ENCODE measurements around the gene THBS3. TPM values are rescaled to one million over a fixed set of nuclear protein-coding genes. Genes with fewer than 3 reads are reported as not detected.

Gene THBS3
- polyA plus RNA-seq, 1 donor from 2014 or later = 99.6 TPM

- Histone ChIP-seq H3K4me2 (ENCODE audit: low read length) (peak overlapping the region; percentile 74), H3K9me2 (ENCODE audit: insufficient read depth, low read length) (no peaks in the 10 kb centered on the region), H3K79me2 (replicated peaks; ENCODE audit: insufficient read depth, low read length) (no peaks in the 10 kb centered on the region), H3K27me3 (ENCODE audit: insufficient read depth, low read depth, low read length) (no peaks in the 10 kb centered on the region), H3K36me3 (ENCODE audit: insufficient read depth, low read length) (no peaks in the 10 kb centered on the region), H3K4me3 (ENCODE audit: low read length) (peak overlapping the region; percentile 65), H4K20me1 (ENCODE audit: insufficient read depth) (no peaks in the 10 kb centered on the region), H3K27ac (ENCODE audit: low read length) (peak overlapping the region; percentile 89), H3K9me3 (ENCODE audit: low read length) (no peaks in the 10 kb centered on the region), H3F3A (ENCODE audit: insufficient read depth, low read length, poor library complexity, severe bottlenecking) (no peaks in the 10 kb centered on the region), H3K9ac (ENCODE audit: low read length) (peak overlapping the region; percentile 74), H2AFZ (ENCODE audit: low read depth, low read length) (peak overlapping the region; percentile 84)
- TF ChIP-seq SMC3 (conservative IDR thresholded peaks at IDR 0.05; ENCODE audit: poor library complexity) (peak; percentile 56), EP300 (conservative IDR thresholded peaks at IDR 0.05; ENCODE audit: poor library complexity, severe bottlenecking) (peak; percentile 92), MXI1 (conservative IDR thresholded peaks at IDR 0.05; ENCODE audit: poor library complexity, severe bottlenecking) (peak; percentile 67), TAF1 (IDR thresholded peaks at IDR 0.05; ENCODE audit: low read depth) (peak; percentile 90), EZH2 (IDR thresholded peaks at IDR 0.05; ENCODE audit: borderline replicate concordance, insufficient read depth, low read length, poor library complexity, severe bottlenecking) (no peak), RAD21 (conservative IDR thresholded peaks at IDR 0.05) (peak; percentile 40), REST (IDR thresholded peaks at IDR 0.05; ENCODE audit: borderline replicate concordance) (peak; percentile 82), CTCF (IDR thresholded peaks at IDR 0.05; ENCODE audit: poor library complexity, severe bottlenecking) (peak; percentile 69), POLR2AphosphoS5 (IDR thresholded peaks at IDR 0.05) (peak; percentile 91)
Measured at GRCh38 chr1:155244368-155245162, 36.9 kb upstream of the THBS3 start.

GRCh38 chr1:155242805-155243358 lies 35.2 kb upstream of the THBS3 start:
- Histone ChIP-seq H3K4me3 (ENCODE audit: low read length) (no peak overlapping the region), H2AFZ (ENCODE audit: low read depth, low read length) (no peak overlapping the region), H3K9ac (ENCODE audit: low read length) (no peak overlapping the region)

More at GRCh38 chr1:155242805-155243358, 35.2 kb upstream of the THBS3 start:
- Histone ChIP-seq H4K20me1 (ENCODE audit: insufficient read depth) (no peaks in the 10 kb centered on the region), H3K79me2 (replicated peaks; ENCODE audit: insufficient read depth, low read length) (no peaks in the 10 kb centered on the region), H3K9me2 (ENCODE audit: insufficient read depth, low read length) (no peaks in the 10 kb centered on the region), H3F3A (ENCODE audit: insufficient read depth, low read length, poor library complexity, severe bottlenecking) (no peaks in the 10 kb centered on the region), H3K27me3 (ENCODE audit: insufficient read depth, low read depth, low read length) (no peaks in the 10 kb centered on the region), H3K9me3 (ENCODE audit: low read length) (no peaks in the 10 kb centered on the region), H3K36me3 (ENCODE audit: insufficient read depth, low read length) (no peaks in the 10 kb centered on the region), H3K27ac (ENCODE audit: low read length) (no peak overlapping the region), H3K4me2 (ENCODE audit: low read length) (no peak overlapping the region)
- TF ChIP-seq EZH2 (IDR thresholded peaks at IDR 0.05; ENCODE audit: borderline replicate concordance, insufficient read depth, low read length, poor library complexity, severe bottlenecking) = no peak
- no peak for TF ChIP-seq REST (IDR thresholded peaks at IDR 0.05; ENCODE audit: borderline replicate concordance)
- no peak for TF ChIP-seq CTCF (IDR thresholded peaks at IDR 0.05; ENCODE audit: poor library complexity, severe bottlenecking)
- no peak for TF ChIP-seq POLR2AphosphoS5 (IDR thresholded peaks at IDR 0.05)
- no peak for TF ChIP-seq TAF1 (IDR thresholded peaks at IDR 0.05; ENCODE audit: low read depth)
- TF ChIP-seq EP300 (conservative IDR thresholded peaks at IDR 0.05; ENCODE audit: poor library complexity, severe bottlenecking) = no peak
- TF ChIP-seq MXI1 (conservative IDR thresholded peaks at IDR 0.05; ENCODE audit: poor library complexity, severe bottlenecking) = no peak
- TF ChIP-seq SMC3 (conservative IDR thresholded peaks at IDR 0.05; ENCODE audit: poor library complexity) = no peak
- no peak for TF ChIP-seq RAD21 (conservative IDR thresholded peaks at IDR 0.05)

Measured in neural cell (in vitro differentiated cells).